Measurements from ENCODE around the gene ORM2.

GRCh38 chr9:114327749-114328148 is 1.9 kb upstream of the ORM2 start:
- TF ChIP-seq POLR2A (IDR thresholded peaks at IDR 0.05), result no peak
- TF ChIP-seq CTCF (IDR thresholded peaks at IDR 0.05), result no peak
- TF ChIP-seq POLR2AphosphoS5 (IDR thresholded peaks at IDR 0.05), result no peak
- TF ChIP-seq EP300 (IDR thresholded peaks at IDR 0.05), result no peak

Measured in stomach (tissue), 4 donors.